Thoracic aorta (tissue), 2 donors: Measurements from ENCODE around the gene ZFAND3. TPM values are rescaled to one million over a fixed set of nuclear protein-coding genes. Genes with fewer than 3 reads are reported as not detected.

Experiments used
- ATAC-seq: fragments of 150-250 bp; one replicate; pipeline ENCODE4 v1.8.0; 2017; ENCODE audit warnings: low read depth; ENCODE audit not compliant: insufficient number of reproducible peaks, low FRiP score
- DNase-seq: peaks from one replicate; pipeline ENCODE4 v3.0.0-alpha.2; 2020; ENCODE audit warnings: low spot score
- H3K27ac ChIP-seq, 2 donors: fragments of 200-600 bp; sonication (generic); 1 replicate in 1 of 2; 2 replicates in 1 of 2; pipeline ENCODE4 v1.5.1; 2016; ENCODE audit warnings: mild to moderate bottlenecking in 2 of 2, moderate library complexity in 2 of 2
- H3K27me3 ChIP-seq: fragments of 200-600 bp; sonication (generic); replicated peaks from 2 replicates; pipeline ENCODE4 v1.6.0; 2016; ENCODE audit warnings: mild to moderate bottlenecking; ENCODE audit not compliant: insufficient read depth
- H3K36me3 ChIP-seq: fragments of 200-600 bp; sonication (generic); one replicate; pipeline ENCODE4 v1.5.1; 2016
- H3K4me1 ChIP-seq, 2 donors: fragments of 200-600 bp; sonication (generic); 1 replicate in 1 of 2; 2 replicates in 1 of 2; pipeline versions ENCODE4 v1.5.1 to v1.6.0; 2016; ENCODE audit warnings: low read depth in 2 of 2, mild to moderate bottlenecking in 1 of 2; ENCODE audit not compliant: control insufficient read depth in 1 of 2
- H3K4me3 ChIP-seq: fragments of 200-600 bp; sonication (generic); 2 replicates; pipeline ENCODE4 v1.5.1; 2016; ENCODE audit warnings: mild to moderate bottlenecking
- H3K9me3 ChIP-seq: fragments of 200-600 bp; sonication (generic); 2 replicates; pipeline ENCODE4 v1.5.1; 2016
- CTCF ChIP-seq: fragments of 200-600 bp; sonication (generic); IDR thresholded peaks from one replicate; pipeline ENCODE4 v1.5.1; 2019; ENCODE audit warnings: antibody characterized with exemption
- total RNA-seq, 2 donors: library from RNA; depleted of rRNA; stranded (reverse); fragments of >200 nt; gene quantifications; one replicate each; pipeline versions ENCODE4 v1.1.0 to v1.2.3, GENCODE V29; 2016

The ZFAND3 gene
- total RNA-seq, 2 donors from 2014 or later: 45.4 to 56.2 TPM

- H3K27ac ChIP-seq: no peak overlapping the region
- ATAC-seq (no peak), DNase-seq (no peak)
- H3K27me3 ChIP-seq: no peaks in the 10 kb centered on the region
- H3K4me3 ChIP-seq: no peak overlapping the region
- H3K36me3 ChIP-seq: no peaks in the 10 kb centered on the region
- no peaks in the 10 kb centered on the region for H3K9me3 ChIP-seq
- TF ChIP-seq CTCF: no peak
- H3K4me1 ChIP-seq: no peaks in the 10 kb centered on the region
Measured at GRCh38 chr6:38185244-38185643, 365.7 kb downstream of the ZFAND3 start.

- Histone ChIP-seq H3K27me3 (no peaks in the 10 kb centered on the region), H3K9me3 (no peaks in the 10 kb centered on the region), H3K4me3 (no peak overlapping the region), H3K36me3 (no peaks in the 10 kb centered on the region), H3K4me1 (no peaks in the 10 kb centered on the region), H3K27ac (no peak overlapping the region)
- ATAC-seq (no peak), DNase-seq (no peak)
- TF ChIP-seq CTCF: no peak
Measured at GRCh38 chr6:38185752-38186151, 366.2 kb downstream of the ZFAND3 start.

- TF ChIP-seq CTCF: no peak
- ATAC-seq: no peak
- H3K4me3 ChIP-seq: no peak overlapping the region
- DNase-seq: no peak
- H3K4me1 ChIP-seq: no peaks in the 10 kb centered on the region
- no peaks in the 10 kb centered on the region for H3K27me3 ChIP-seq
- no peaks in the 10 kb centered on the region for H3K36me3 ChIP-seq
- no peak overlapping the region for H3K27ac ChIP-seq
- no peaks in the 10 kb centered on the region for H3K9me3 ChIP-seq
Measured at GRCh38 chr6:38187325-38187724, 367.8 kb downstream of the ZFAND3 start.

GRCh38 chr6:38187811-38188590, 368.5 kb downstream of the ZFAND3 start:
- Histone ChIP-seq H3K36me3 (no peaks in the 10 kb centered on the region), H3K9me3 (no peaks in the 10 kb centered on the region), H3K4me3 (no peak overlapping the region), H3K27me3 (no peaks in the 10 kb centered on the region), H3K27ac (no peak overlapping the region), H3K4me1 (no peaks in the 10 kb centered on the region)
- DNase-seq: no peak
- ATAC-seq: no peak
- TF ChIP-seq CTCF: no peak

GRCh38 chr6:38188677-38189335, 369.3 kb downstream of the ZFAND3 start:
- no peak for DNase-seq
- ATAC-seq: no peak
- TF ChIP-seq CTCF: no peak

More at GRCh38 chr6:38188677-38189335, 369.3 kb downstream of the ZFAND3 start:
- Histone ChIP-seq H3K27ac (no peak overlapping the region), H3K4me1 (no peaks in the 10 kb centered on the region), H3K4me3 (no peak overlapping the region), H3K27me3 (no peaks in the 10 kb centered on the region), H3K36me3 (no peaks in the 10 kb centered on the region), H3K9me3 (no peaks in the 10 kb centered on the region)
